DOHH2 (cell line): ENCODE measurements around the gene MYO18B.

Experiments used
- H3F3A ChIP-seq: fragments of 200-600 bp; sonication (generic), shearing (Covaris generic); 2 replicates; pipeline ENCODE4 v1.6.0; 2016; ENCODE audit warnings: antibody characterized with exemption, mild to moderate bottlenecking; ENCODE audit not compliant: control insufficient read depth, insufficient read depth
- H3K27ac ChIP-seq: fragments of 200-600 bp; sonication (generic); 2 replicates; pipeline ENCODE4 v1.5.1; 2014; ENCODE audit warnings: low read depth, mild to moderate bottlenecking, low read length, moderate library complexity
- H3K27me3 ChIP-seq: fragments of 200-600 bp; sonication (generic); 2 replicates; pipeline ENCODE4 v1.6.1; 2014; ENCODE audit warnings: mild to moderate bottlenecking, low read length, mixed read lengths; ENCODE audit not compliant: control insufficient read depth
- H3K36me3 ChIP-seq: fragments of 200-600 bp; sonication (generic); 2 replicates; pipeline ENCODE4 v1.6.1; 2014; ENCODE audit warnings: mild to moderate bottlenecking, low read length, moderate library complexity, mixed read lengths; ENCODE audit not compliant: control insufficient read depth
- H3K4me1 ChIP-seq: fragments of 200-600 bp; sonication (generic); 2 replicates; pipeline ENCODE4 v1.6.1; 2014; ENCODE audit warnings: mild to moderate bottlenecking, low read length, mixed read lengths; ENCODE audit not compliant: control insufficient read depth
- H3K4me2 ChIP-seq: fragments of 200-600 bp; sonication (generic); 2 replicates; pipeline ENCODE4 v1.6.0; 2014; ENCODE audit warnings: mild to moderate bottlenecking, low read length, moderate library complexity
- H3K4me3 ChIP-seq: fragments of 200-600 bp; sonication (generic); 2 replicates; pipeline ENCODE4 v1.5.1; 2014; ENCODE audit warnings: mild to moderate bottlenecking, low read length, mixed read lengths
- H3K79me2 ChIP-seq: fragments of 200-600 bp; sonication (generic); 2 replicates; pipeline ENCODE4 v1.6.1; 2014; ENCODE audit warnings: mild to moderate bottlenecking, low read length, mixed read lengths; ENCODE audit not compliant: control insufficient read depth
- H3K9me2 ChIP-seq: fragments of 200-600 bp; sonication (generic); replicated peaks from 2 replicates; pipeline ENCODE4 v1.6.1; 2014; ENCODE audit warnings: mild to moderate bottlenecking, low read length, mixed read lengths; ENCODE audit not compliant: control insufficient read depth
- H3K9me3 ChIP-seq: fragments of 200-600 bp; sonication (generic); 2 replicates; pipeline ENCODE4 v1.6.1; 2014; ENCODE audit warnings: antibody characterized with exemption, low read length, mixed read lengths; ENCODE audit not compliant: control insufficient read depth, insufficient read depth
- H4K20me1 ChIP-seq: fragments of 200-600 bp; sonication (generic); 2 replicates; pipeline ENCODE4 v1.6.0; 2014; ENCODE audit warnings: low read depth, mild to moderate bottlenecking, antibody characterized with exemption, low read length, moderate library complexity; ENCODE audit not compliant: control insufficient read depth, insufficient read depth
- CTCF ChIP-seq: fragments of 200-600 bp; sonication (generic); IDR thresholded peaks from one replicate; pipeline ENCODE4 v1.5.1; 2014; ENCODE audit warnings: antibody characterized with exemption, mild to moderate bottlenecking, low read depth, low read length; ENCODE audit not compliant: poor library complexity, severe bottlenecking
- EZH2phosphoT487 ChIP-seq: fragments of 200-600 bp; sonication (generic); IDR thresholded peaks from 2 replicates; pipeline ENCODE4 v1.6.1; 2017; ENCODE audit warnings: borderline replicate concordance, mild to moderate bottlenecking, antibody characterized with exemption, low read length, moderate library complexity, mixed read lengths

The MYO18B gene

DNA sequence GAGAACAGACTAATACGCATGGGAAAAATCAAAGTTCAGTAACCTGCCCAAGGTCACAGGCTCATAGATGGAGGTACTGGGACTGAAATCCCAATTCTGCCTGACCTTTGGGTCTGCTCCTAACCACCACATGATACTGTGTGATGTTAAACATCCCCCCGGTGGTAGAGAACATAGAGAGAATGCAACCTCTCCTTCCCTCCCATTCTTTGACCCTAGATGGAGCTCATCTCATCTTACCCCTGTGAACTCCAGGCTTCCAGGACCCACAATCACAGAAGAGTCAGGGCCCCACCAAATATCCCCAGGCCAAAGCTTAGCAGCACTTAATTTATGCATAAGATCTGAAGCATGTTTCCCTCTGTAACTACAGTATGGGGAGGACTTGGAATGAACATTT lies 198.5 kb downstream of the MYO18B start:
- H3K4me1 ChIP-seq: no peaks in the 10 kb centered on the region
- H3K4me3 ChIP-seq: no peak overlapping the region
- H3K4me2 ChIP-seq: no peak overlapping the region
- H3K27ac ChIP-seq: no peak overlapping the region
- no peaks in the 10 kb centered on the region for H3K9me2 ChIP-seq
- TF ChIP-seq EZH2phosphoT487 (no peak), CTCF (no peak)
- H3K79me2 ChIP-seq: no peaks in the 10 kb centered on the region
- H3K36me3 ChIP-seq: no peaks in the 10 kb centered on the region
- H3K27me3 ChIP-seq: peaks cover 2% of the 10 kb centered on the region; the same call in 1 of the 2 replicates
- no peaks in the 10 kb centered on the region for H4K20me1 ChIP-seq
- no peaks in the 10 kb centered on the region for H3F3A ChIP-seq
- H3K9me3 ChIP-seq: no peaks in the 10 kb centered on the region

- Histone ChIP-seq H3K27me3 (peaks cover 2% of the 10 kb centered on the region; the same call in 1 of the 2 replicates), H3K9me2 (no peaks in the 10 kb centered on the region), H4K20me1 (no peaks in the 10 kb centered on the region), H3K4me3 (no peak overlapping the region), H3K36me3 (no peaks in the 10 kb centered on the region), H3K9me3 (no peaks in the 10 kb centered on the region), H3F3A (no peaks in the 10 kb centered on the region), H3K27ac (no peak overlapping the region), H3K4me1 (no peaks in the 10 kb centered on the region), H3K79me2 (no peaks in the 10 kb centered on the region), H3K4me2 (no peak overlapping the region)
- TF ChIP-seq CTCF (no peak), EZH2phosphoT487 (no peak)
Observed at GRCh38 chr22:25941365-25941960, 199.5 kb downstream of the MYO18B start.

- no peaks in the 10 kb centered on the region for H3K9me3 ChIP-seq
- no peaks in the 10 kb centered on the region for H3K36me3 ChIP-seq
- H3K4me3 ChIP-seq: no peak overlapping the region
- H3K79me2 ChIP-seq: no peaks in the 10 kb centered on the region
- no peaks in the 10 kb centered on the region for H3F3A ChIP-seq
- H3K27me3 ChIP-seq: peaks cover 2% of the 10 kb centered on the region; the same call in 1 of the 2 replicates
- H3K27ac ChIP-seq: no peak overlapping the region
- no peaks in the 10 kb centered on the region for H3K9me2 ChIP-seq
- no peaks in the 10 kb centered on the region for H4K20me1 ChIP-seq
- no peak overlapping the region for H3K4me2 ChIP-seq
- no peaks in the 10 kb centered on the region for H3K4me1 ChIP-seq
- TF ChIP-seq CTCF: no peak
- TF ChIP-seq EZH2phosphoT487: no peak
Observed at GRCh38 chr22:25942115-25942855, 200.3 kb downstream of the MYO18B start.
